G401 (cell line): ENCODE data around the gene SYNDIG1. TPM values are rescaled to one million over a fixed set of nuclear protein-coding genes. Genes with fewer than 3 reads are reported as not detected.
"Not testable (repeated sequence)": the region's sequence is repeated elsewhere in the genome, so short reads cannot be mapped to it uniquely, and the experiment has no call there.

Source experiments
- DNase-seq: peaks from one replicate; pipeline ENCODE4 v3.0.0-alpha.2; 2015; ENCODE audit warnings: low spot score
- in situ Hi-C: cut with HindIII; loops from 2 replicates; pipeline ENCODE4 v1.10.0; 2016; ENCODE audit warnings: low sequenced_read_pairs, mixed read lengths
- total RNA-seq: library from RNA; depleted of rRNA; stranded (reverse); fragments of >200 nt; shearing (Covaris generic); gene quantifications from 2 replicates; pipeline ENCODE4 v1.2.3, GENCODE V29; 2014

SYNDIG1 gene
- total RNA-seq, 1 experiment from 2014 or later, result not detected

GRCh38 chr20:24506696-24507095 lies 37.3 kb downstream of the SYNDIG1 start:
- in situ Hi-C loops, result no loop called here
- DNase-seq, result no peak

DNA sequence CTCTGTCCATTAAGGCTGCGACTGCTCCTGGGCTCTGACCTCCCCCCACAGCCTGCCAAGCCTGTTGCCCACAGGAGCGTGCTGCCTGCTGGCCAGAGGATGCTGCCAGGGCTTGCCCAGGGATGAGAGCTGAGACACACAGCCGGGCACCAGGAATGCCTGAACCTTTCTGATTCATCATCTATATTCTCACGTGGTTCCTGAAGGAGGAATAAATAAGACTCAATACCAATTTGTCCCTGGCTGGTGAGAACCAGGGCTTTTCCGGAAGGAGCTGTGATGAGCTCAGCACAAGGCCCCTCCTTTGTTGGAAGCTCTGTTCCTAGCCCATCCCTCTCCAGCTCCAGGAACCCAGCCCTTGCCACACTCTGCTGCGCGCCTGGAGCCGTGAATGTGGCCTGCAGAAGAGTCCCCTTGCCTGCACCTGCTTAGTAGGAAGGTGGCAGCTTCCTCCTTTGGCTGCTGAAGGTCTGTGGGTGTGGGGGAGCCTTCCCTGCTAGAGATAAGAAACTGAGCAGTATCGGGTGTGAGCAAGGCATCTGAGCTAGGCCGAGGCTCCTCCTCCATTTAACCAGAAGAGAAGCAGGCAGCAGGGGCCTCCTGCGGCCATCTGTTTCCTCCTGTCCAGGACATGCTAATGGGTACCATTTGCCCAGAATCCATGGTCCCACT lies 37.9 kb downstream of the SYNDIG1 start:
- in situ Hi-C loops, result no loop called here
- peak; percentile 75 for DNase-seq

DNA sequence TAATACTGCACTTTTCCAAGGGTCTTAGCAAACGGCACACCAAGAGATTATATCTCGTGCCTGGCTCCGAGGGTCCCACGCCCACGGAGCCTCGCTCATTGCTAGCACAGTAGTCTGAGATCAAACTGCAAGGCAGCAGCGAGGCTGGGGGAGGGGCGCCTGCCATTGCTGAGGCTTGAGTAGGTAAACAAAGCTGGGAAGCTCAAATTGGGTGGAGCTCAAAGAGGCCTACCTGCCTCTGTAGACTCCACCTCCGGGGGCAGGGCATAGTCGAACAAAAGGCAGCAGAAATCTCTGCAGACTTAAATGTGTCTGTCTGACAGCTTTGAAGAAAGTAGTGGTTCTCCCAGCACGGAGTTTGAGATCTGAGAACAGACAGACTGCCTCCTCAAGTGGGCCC lies 43.0 kb downstream of the SYNDIG1 start:
- DNase-seq, in situ Hi-C loops: not testable (repeated sequence)

GRCh38 chr20:24518515-24518914 lies 49.1 kb downstream of the SYNDIG1 start:
- in situ Hi-C loops, result no loop called here
- DNase-seq, result no peak

GRCh38 chr20:24519476-24519875 lies 50.0 kb downstream of the SYNDIG1 start:
- in situ Hi-C loops, result no loop called here
- no peak for DNase-seq

- in situ Hi-C loops, result no loop called here
- DNase-seq, result no peak
Observed at GRCh38 chr20:24521032-24521431, 51.6 kb downstream of the SYNDIG1 start.

DNA sequence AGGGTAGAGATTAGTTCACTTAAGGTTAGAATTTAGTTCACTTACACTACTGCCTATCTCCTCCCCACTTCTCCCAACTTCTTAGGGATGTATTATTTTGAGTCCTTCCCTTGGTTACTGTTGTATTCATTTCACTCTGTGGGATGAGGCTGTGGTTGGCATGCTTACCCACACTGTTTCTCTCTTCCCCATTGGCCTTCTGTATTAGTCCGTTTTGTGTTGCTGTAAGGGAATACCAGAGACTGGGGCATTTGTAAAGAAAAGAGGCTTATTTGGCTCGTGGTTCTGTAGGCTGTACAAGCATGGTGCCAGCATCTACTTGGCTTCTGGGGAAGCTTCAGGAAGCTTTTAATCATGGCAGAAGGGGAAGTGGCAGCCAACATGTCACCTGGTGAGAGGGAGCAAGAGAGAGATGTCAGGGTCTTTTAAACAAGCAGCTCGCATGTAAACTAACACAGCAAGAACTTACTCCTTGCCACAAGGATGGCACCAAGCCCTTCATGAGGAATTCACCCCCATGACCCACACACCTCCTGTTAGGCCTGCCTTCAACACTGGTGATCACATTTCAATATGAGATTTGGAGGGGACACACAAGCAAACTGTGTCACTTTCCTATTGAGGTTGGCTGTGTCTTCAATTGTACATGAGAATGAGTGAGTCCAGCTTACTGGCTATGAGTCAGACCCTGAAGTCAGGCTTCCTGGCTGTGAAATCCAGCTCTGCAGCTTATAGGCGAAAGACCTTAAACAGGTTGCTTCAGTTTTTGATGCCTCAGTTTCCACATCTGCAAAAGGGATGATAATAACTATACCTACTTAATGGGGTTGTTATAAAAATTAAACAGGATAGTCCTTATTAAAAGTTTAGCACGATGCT lies 53.3 kb downstream of the SYNDIG1 start:
- DNase-seq, result no peak
- in situ Hi-C loops, result no loop called here

DNA sequence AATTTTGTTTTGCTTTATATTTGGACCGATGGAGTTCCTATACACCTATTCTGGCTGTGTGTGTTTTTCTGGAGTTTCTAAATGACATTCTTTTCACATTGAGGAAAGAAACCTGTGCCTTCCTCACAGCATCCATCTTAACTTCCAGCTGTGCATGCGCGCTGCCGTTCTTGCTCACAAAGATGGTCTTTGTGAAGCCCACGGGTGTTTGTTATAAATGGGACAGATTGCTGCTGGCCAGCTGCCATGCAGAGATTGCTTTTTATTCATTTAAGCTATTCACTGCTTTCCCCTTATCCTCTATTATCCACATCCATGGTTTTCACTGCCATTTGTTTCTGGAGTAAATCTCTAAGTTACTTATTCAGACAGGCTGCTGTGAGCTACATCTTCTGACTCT lies 54.2 kb downstream of the SYNDIG1 start:
- in situ Hi-C loops, result no loop called here
- no peak for DNase-seq

GRCh38 chr20:24528583-24529368 lies 59.3 kb downstream of the SYNDIG1 start:
- no peak for DNase-seq
- in situ Hi-C loops, result no loop called here

DNA sequence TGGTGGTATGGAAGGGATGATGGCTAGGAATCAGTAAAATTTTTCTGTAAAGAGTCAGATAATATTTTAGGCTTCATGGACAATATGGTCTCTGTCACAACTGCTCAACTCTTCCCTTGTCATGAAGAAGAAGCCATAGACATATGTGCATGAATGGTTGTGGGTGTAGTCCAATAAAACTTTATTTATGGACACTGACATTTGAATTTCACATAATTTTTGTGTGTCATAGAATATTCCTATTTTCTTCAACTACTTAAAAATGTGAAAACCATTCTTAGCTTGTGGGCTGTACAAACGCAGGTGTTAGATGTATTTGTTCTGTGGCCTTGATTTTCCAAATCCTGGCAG lies 59.9 kb downstream of the SYNDIG1 start:
- DNase-seq, result no peak
- in situ Hi-C loops, result no loop called here

DNA sequence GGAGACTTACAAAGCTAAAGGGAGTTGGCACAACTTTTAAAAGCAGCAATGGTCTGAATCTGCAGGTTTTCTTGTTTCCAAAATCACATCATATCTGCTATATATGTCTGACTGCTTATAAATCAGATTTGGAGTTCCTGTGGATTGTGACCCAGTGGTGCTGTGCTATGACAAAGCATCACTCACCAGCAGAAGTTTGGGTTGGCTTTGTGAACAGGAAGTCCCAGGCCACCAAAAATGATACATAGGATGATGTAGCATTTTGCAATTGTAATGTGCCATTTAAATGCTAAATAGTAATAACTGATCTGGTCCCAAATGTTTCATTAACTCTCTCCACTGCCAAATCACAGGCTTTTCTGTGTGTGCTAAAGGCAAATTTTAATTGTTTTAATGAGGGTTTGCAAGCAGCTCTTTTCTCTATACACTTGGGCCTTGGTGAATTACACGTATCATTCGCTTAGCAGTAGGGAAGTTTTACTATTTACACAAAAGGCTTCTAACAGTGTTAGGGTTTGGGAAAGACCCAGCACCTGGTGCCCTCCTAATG lies 60.8 kb downstream of the SYNDIG1 start:
- in situ Hi-C loops, result no loop called here
- no peak for DNase-seq

GRCh38 chr20:24531202-24531601 lies 61.8 kb downstream of the SYNDIG1 start:
- no peak for DNase-seq
- in situ Hi-C loops, result no loop called here

DNA sequence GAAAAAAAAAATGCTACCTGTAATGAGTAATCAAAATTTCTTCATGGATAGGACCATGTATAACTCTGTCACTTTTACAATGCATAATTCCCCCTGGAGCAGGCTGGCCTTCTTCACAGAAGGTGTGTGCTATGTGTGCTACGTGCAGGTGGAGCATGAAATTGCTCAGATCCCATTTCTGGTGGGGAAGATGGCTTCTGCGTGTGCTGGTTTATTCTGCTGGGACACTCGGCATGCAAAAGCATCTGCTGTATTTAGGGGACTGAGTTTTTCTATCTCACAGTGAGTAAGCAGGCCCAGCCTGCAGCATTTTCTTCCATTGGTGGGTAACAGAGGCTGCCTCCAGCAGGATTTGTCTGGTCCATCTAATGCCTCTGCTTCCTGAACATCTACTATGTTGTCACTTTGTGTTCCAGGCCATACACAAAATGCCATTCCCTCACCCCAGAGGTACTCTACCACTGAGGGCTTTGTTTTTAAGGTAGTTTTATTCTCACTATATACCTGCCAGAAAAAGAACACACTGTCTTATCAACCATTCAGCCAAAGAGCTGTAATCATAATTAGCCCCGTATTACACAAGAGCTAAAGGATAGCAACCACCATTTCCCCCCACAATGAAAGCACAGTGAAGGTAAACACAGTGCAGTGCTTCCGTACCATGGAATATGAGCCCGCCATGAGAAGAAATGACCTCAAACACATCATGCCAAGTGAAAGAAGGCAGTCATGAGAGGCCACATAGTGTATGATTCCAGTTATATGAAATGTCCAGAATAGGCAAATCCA lies 62.4 kb downstream of the SYNDIG1 start:
- in situ Hi-C loops, result no loop called here
- peak; percentile 71 for DNase-seq

DNA sequence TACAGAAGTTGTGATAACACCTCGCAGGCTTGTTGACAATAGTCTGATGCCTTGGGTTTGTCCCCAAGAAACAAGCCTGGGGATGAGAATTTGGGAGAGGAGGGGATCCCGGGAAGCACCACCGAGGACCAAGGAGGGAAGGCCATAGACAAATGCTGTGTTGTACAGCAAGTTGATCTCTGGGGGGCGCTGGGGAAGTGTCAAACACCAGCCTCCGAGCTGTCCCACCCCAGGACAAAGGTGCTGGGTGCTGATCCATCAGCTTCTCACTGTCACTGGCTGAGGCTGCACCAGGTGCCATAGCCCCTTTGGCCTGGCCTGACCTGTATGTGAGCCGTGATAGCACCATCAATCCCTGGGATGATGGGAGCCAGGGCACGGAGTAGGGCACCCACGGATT lies 64.0 kb downstream of the SYNDIG1 start:
- in situ Hi-C loops, result no loop called here

GRCh38 chr20:24534282-24534681 lies 64.9 kb downstream of the SYNDIG1 start:
- no peak for DNase-seq

More for the DNA sequence above, 64.0 kb downstream of the SYNDIG1 start:
- no peak for DNase-seq

DNA sequence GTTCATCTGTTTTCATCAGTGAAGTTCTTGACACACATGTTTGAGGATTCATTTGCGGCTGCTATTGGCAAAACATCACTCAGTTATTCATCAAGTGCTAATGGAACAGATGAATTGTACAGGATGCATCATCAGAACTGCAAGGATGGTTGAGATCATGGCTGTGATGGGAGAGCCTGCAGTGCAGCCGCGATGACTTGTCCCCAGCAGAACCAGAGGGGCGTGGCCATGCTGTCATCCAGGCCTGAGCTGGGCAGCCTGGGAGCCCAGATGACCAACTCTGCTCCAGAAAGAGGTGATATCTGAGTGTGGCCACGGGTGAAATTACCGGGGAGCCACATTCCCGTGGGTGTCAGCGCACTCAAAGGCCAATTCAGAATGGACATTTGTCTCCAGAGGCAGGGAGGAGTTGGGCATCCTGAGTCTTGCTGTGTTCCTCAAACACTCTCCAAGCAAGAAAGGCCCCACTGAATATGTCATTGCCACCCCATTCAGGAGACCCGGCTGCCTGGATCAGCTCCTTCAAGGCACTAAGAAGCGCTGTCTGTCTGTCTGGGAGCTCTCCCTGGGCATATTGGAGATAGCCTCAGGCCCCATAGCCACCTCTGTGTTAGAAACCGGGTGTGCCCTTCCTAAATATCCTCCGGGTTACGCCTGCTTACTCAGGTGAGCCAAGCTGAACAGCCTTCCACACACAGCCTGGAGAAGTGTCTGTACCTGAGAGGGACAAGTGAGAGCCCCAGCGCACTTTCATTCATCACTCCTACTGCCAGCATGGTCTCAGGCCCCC lies 66.7 kb downstream of the SYNDIG1 start:
- in situ Hi-C loops, result no loop called here
- DNase-seq, result no peak

More at GRCh38 chr20:24534282-24534681, 64.9 kb downstream of the SYNDIG1 start:
- in situ Hi-C loops, result no loop called here

- in situ Hi-C loops, result no loop called here
- DNase-seq, result no peak
Observed at GRCh38 chr20:24537210-24537609, 67.8 kb downstream of the SYNDIG1 start.

- no peak for DNase-seq
- in situ Hi-C loops, result no loop called here
Observed at GRCh38 chr20:24542721-24543120, 73.3 kb downstream of the SYNDIG1 start.
